ENCODE measurements around the gene LRRC74A.

Gene LRRC74A

DNA sequence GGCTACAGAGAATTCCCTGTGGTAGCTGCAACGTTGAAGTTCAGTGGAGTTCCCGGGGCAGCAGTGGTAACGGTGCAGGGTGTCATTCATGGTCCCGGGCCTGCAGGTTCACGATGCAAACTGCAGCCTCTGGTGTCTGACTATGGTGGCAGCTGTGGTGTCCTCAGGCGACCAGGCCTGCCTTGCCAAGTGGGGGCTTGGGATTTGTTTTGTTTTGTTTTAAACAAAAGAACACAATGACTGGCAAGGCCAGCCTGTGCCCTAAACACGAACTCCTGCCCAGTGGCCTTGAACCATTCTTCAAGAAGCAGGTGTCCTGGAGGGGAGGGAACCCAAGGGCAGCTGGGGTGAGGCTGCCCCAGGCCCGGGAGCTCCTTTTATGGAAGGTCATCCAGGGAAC is 48.5 kb downstream of the LRRC74A start:
- peaks cover 4% of the 10 kb centered on the region for H3K27me3 ChIP-seq
- TF ChIP-seq, protein P1, sequence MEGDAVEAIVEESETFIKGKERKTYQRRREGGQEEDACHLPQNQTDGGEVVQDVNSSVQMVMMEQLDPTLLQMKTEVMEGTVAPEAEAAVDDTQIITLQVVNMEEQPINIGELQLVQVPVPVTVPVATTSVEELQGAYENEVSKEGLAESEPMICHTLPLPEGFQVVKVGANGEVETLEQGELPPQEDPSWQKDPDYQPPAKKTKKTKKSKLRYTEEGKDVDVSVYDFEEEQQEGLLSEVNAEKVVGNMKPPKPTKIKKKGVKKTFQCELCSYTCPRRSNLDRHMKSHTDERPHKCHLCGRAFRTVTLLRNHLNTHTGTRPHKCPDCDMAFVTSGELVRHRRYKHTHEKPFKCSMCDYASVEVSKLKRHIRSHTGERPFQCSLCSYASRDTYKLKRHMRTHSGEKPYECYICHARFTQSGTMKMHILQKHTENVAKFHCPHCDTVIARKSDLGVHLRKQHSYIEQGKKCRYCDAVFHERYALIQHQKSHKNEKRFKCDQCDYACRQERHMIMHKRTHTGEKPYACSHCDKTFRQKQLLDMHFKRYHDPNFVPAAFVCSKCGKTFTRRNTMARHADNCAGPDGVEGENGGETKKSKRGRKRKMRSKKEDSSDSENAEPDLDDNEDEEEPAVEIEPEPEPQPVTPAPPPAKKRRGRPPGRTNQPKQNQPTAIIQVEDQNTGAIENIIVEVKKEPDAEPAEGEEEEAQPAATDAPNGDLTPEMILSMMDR (IDR thresholded peaks at IDR 0.05) = no peak
- no peaks in the 10 kb centered on the region for H3K36me3 ChIP-seq
- H3K27ac ChIP-seq = no peak overlapping the region
- H3K9me3 ChIP-seq = no peaks in the 10 kb centered on the region
- H3K4me1 ChIP-seq (ENCODE audit: control insufficient read depth in 1 of 2, insufficient read depth in 1 of 2, low read depth in 1 of 2, low read length in 1 of 2) = no peaks in the 10 kb centered on the region
- H3K4me3 ChIP-seq (ENCODE audit: low read depth in 1 of 2, low read length in 1 of 2) = no peak overlapping the region

DNA sequence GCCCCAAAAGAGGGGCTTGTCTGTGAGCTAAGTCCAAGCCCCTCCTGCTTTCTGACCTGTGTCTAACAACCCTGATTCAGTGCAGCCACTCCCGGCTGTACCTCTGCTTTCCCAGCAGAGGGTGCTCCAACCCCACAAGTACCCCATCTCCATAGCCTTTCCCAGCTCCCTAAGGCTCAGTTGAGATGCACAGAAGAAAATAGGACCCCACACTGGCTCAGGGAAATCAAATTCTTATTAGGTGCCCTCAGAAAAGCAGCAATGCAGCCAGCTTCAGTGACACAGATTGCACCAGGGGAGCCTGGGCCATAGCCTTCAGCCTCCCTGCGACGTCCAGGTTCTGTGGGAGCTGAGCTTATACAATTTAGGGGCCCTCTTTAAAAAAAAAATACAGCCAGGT is 49.9 kb downstream of the LRRC74A start:
- H3K4me1 ChIP-seq (ENCODE audit: control insufficient read depth in 1 of 2, insufficient read depth in 1 of 2, low read depth in 1 of 2, low read length in 1 of 2) = no peaks in the 10 kb centered on the region
- no peak overlapping the region for H3K27ac ChIP-seq
- TF ChIP-seq, protein P1 (IDR thresholded peaks at IDR 0.05) = peak; percentile 93
- H3K9me3 ChIP-seq = no peaks in the 10 kb centered on the region
- peaks cover 9% of the 10 kb centered on the region for H3K27me3 ChIP-seq
- no peaks in the 10 kb centered on the region for H3K36me3 ChIP-seq
- H3K4me3 ChIP-seq (ENCODE audit: low read depth in 1 of 2, low read length in 1 of 2) = no peak overlapping the region

DNA sequence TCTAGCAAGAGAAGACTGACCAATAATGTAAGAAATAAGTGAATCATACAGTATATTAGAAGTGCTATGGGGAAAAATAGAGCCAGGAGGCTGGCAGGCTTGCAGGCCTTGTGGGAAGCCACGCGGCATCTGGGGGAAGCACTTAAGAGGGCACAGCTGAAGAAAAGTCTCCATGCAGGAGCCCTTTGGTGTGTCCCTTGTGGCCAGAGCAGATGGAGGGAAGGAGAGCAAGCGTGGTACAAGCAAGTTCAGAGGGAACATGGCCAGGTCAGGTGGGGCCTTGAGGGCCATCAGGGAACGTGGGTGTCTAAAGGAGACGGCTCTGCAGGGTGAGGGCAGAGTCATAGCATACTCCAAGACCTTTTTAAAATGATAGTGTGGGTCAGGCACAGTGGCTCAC is 51.7 kb downstream of the LRRC74A start:
- Histone ChIP-seq H3K27me3 (peaks cover 10% of the 10 kb centered on the region), H3K4me3 (ENCODE audit: low read depth in 1 of 2, low read length in 1 of 2) (no peak overlapping the region), H3K4me1 (ENCODE audit: control insufficient read depth in 1 of 2, insufficient read depth in 1 of 2, low read depth in 1 of 2, low read length in 1 of 2) (no peaks in the 10 kb centered on the region), H3K9me3 (no peaks in the 10 kb centered on the region), H3K27ac (no peak overlapping the region), H3K36me3 (no peaks in the 10 kb centered on the region)
- TF ChIP-seq, protein P1 (IDR thresholded peaks at IDR 0.05) = no peak

DNA sequence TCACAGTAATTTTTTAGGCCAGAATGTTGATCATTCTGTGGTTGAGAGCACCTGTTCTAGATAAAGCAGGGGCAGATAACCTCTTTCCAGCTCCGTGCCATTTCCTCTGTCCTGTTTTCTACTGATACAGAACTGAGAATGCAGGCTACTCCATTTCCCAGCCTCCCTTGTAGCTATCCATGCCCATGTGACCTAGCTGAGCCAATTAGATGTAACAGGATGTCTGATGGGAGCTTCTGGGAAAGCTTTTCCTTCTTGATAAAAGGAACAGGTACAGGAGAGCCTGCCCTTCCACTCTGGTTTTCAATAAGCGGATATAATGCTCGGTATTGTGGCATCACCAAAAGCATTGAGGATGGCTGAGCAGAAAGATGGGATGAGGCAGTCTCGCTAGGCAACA is 54.2 kb downstream of the LRRC74A start:
- TF ChIP-seq, protein P1 (IDR thresholded peaks at IDR 0.05) = no peak
- Histone ChIP-seq H3K27ac (no peak overlapping the region), H3K36me3 (no peaks in the 10 kb centered on the region), H3K4me1 (ENCODE audit: control insufficient read depth in 1 of 2, insufficient read depth in 1 of 2, low read depth in 1 of 2, low read length in 1 of 2) (no peaks in the 10 kb centered on the region), H3K4me3 (ENCODE audit: low read depth in 1 of 2, low read length in 1 of 2) (no peak overlapping the region), H3K27me3 (peaks cover 12% of the 10 kb centered on the region), H3K9me3 (no peaks in the 10 kb centered on the region)

DNA sequence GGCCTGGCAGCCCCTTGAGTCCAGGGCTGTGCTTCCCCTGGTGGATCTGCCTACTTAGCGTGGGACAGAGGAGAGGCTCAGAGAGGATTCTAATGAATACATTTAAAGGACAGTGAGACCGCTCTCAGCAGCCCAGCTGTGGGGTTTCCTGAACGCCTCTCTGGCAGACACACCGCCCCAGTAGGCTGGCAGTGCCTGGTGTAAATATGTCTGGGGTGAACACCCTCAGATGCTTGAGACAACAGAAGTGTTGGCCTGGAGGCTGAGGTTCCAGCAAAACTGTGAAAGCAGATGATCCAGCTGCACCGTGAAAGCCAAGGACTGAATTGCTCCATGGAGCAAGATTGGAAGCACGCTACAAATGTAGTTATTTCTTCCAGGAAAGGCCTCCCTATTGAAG is 55.1 kb downstream of the LRRC74A start:
- Histone ChIP-seq H3K4me3 (ENCODE audit: low read depth in 1 of 2, low read length in 1 of 2) (no peak overlapping the region), H3K36me3 (no peaks in the 10 kb centered on the region), H3K27ac (no peak overlapping the region), H3K4me1 (ENCODE audit: control insufficient read depth in 1 of 2, insufficient read depth in 1 of 2, low read depth in 1 of 2, low read length in 1 of 2) (no peaks in the 10 kb centered on the region), H3K9me3 (no peaks in the 10 kb centered on the region), H3K27me3 (peaks cover 17% of the 10 kb centered on the region)
- TF ChIP-seq, protein P1 (IDR thresholded peaks at IDR 0.05) = no peak

DNA sequence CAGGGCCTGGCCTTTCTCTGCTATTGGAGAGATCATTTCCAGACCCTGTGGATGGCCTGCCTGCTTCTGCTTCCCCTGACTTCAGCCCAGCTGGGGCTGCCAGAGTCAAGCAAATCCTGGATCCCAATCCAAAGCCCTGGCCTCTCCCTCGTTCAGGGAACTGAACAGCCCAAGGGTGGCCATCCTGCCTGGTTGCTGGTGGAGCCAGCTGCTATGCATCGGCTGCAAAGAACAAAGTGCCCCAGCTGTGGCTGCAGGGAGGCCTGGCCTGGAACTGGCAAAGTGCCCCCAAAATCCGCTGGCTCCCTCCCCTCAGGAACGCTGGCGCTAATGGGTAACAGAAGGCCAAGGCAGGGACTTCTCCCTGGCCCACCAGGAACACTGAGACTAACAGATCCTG is 56.4 kb downstream of the LRRC74A start:
- Histone ChIP-seq H3K36me3 (no peaks in the 10 kb centered on the region), H3K4me1 (ENCODE audit: control insufficient read depth in 1 of 2, insufficient read depth in 1 of 2, low read depth in 1 of 2, low read length in 1 of 2) (no peaks in the 10 kb centered on the region), H3K4me3 (ENCODE audit: low read depth in 1 of 2, low read length in 1 of 2) (no peak overlapping the region), H3K27me3 (peaks cover 27% of the 10 kb centered on the region), H3K9me3 (no peaks in the 10 kb centered on the region), H3K27ac (no peak overlapping the region)
- TF ChIP-seq, protein P1 (IDR thresholded peaks at IDR 0.05) = no peak

All from neutrophil (primary cell).